Measurements from ENCODE around the gene REX1BD. TPM values are rescaled to one million over a fixed set of nuclear protein-coding genes. Genes with fewer than 3 reads are reported as not detected.

Gene REX1BD
- total RNA-seq, 2 donors from 2014 or later, result 146 to 214 TPM

DNA sequence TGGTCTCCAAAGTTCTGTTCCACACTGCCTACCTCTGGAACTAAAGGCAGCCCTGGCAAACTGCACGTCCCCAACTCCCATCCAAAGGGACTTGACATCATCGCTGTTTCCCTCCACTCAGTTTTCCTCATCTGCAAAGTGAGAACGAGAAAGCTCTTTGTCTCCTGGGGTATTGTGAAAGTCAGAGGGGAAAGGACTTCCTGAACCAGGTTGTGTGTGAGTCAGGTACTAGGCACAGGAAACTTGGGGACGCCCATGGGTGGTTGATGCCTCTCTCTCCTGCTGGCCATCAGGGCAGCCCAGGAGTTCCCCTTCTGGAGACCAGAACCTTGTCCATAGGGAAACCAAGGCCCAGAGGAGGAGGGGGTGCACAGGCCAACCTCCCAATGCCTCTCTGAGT is 13.3 kb downstream of the REX1BD start:
- TF ChIP-seq, protein P1, sequence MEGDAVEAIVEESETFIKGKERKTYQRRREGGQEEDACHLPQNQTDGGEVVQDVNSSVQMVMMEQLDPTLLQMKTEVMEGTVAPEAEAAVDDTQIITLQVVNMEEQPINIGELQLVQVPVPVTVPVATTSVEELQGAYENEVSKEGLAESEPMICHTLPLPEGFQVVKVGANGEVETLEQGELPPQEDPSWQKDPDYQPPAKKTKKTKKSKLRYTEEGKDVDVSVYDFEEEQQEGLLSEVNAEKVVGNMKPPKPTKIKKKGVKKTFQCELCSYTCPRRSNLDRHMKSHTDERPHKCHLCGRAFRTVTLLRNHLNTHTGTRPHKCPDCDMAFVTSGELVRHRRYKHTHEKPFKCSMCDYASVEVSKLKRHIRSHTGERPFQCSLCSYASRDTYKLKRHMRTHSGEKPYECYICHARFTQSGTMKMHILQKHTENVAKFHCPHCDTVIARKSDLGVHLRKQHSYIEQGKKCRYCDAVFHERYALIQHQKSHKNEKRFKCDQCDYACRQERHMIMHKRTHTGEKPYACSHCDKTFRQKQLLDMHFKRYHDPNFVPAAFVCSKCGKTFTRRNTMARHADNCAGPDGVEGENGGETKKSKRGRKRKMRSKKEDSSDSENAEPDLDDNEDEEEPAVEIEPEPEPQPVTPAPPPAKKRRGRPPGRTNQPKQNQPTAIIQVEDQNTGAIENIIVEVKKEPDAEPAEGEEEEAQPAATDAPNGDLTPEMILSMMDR (IDR thresholded peaks at IDR 0.05), result no peak
- TF ChIP-seq POLR2A (IDR thresholded peaks at IDR 0.05), result no peak
- Histone ChIP-seq H3K27me3 (peaks cover 0 to 25% of the 10 kb centered on the region in 2 donors), H3K9me3 (no peaks in the 10 kb centered on the region), H3K4me1 (peaks cover 10% of the 10 kb centered on the region), H3K4me3 (no peak overlapping the region), H3K27ac (no peak overlapping the region), H3K36me3 (replicated peaks in 1 of 2; ENCODE audit: insufficient read depth in 1 of 2, low read depth in 2 of 2) (no peaks in the 10 kb centered on the region)
- ATAC-seq (no peak), DNase-seq (no peak)
- 73 to 88% methylated on average over 3 to 4 of the region's 4 CpGs for WGBS, 2 donors
- intact Hi-C loops (cut with DNase I), result no loop called here

DNA sequence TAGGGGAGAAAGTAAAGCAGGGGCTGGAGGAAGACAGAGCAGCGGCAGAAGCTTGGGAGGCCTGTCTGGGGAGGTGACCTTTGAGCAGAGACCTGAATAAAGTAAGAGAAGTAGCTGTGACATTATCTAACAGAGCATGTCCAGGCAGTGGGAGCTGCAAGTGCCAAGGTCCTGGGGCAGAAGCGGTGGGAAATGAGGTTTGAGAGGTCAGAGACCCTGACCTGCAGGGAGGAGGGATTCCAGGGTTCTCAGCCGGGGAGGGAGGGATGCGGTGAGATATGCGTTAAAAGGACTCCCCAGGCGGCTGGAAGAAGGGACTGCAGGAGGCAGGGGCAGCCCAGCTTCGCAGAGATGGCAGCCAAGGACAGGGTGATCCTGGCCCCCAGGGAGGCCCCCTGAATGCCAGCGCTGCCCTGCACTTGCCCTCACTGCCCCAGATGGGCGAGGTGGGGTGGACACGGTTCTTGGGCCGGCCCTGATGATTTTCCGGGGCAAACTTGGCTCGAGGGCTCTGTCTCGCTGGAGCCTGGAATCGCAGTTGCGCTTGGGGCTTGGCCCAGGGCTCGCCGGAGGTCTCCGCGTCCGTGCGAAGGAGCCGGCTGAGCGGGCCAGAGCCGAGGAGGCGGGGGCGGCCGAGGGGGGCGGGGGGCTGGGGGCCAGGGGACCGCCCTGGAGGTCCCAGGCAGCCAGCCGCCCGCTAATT is 14.8 kb downstream of the REX1BD start:
- no peaks in the 10 kb centered on the region for H3K36me3 ChIP-seq (replicated peaks in 1 of 2; ENCODE audit: insufficient read depth in 1 of 2, low read depth in 2 of 2)
- ATAC-seq (no peak), DNase-seq (no peak)
- intact Hi-C loops (cut with DNase I), result no loop called here
- TF ChIP-seq, protein P1 (IDR thresholded peaks at IDR 0.05), result peak in 2 of 7 experiments; percentile 10 to 18
- no peak for TF ChIP-seq POLR2A (IDR thresholded peaks at IDR 0.05)
- no peak overlapping the region for H3K27ac ChIP-seq
- H3K4me1 ChIP-seq, result peaks cover 17% of the 10 kb centered on the region
- no peak overlapping the region for H3K4me3 ChIP-seq
- H3K9me3 ChIP-seq, result no peaks in the 10 kb centered on the region
- H3K27me3 ChIP-seq, result peaks cover 0 to 27% of the 10 kb centered on the region in 2 donors
- 9 to 32% methylated on average over 7 to 31 of the region's 32 CpGs for WGBS, 2 donors

DNA sequence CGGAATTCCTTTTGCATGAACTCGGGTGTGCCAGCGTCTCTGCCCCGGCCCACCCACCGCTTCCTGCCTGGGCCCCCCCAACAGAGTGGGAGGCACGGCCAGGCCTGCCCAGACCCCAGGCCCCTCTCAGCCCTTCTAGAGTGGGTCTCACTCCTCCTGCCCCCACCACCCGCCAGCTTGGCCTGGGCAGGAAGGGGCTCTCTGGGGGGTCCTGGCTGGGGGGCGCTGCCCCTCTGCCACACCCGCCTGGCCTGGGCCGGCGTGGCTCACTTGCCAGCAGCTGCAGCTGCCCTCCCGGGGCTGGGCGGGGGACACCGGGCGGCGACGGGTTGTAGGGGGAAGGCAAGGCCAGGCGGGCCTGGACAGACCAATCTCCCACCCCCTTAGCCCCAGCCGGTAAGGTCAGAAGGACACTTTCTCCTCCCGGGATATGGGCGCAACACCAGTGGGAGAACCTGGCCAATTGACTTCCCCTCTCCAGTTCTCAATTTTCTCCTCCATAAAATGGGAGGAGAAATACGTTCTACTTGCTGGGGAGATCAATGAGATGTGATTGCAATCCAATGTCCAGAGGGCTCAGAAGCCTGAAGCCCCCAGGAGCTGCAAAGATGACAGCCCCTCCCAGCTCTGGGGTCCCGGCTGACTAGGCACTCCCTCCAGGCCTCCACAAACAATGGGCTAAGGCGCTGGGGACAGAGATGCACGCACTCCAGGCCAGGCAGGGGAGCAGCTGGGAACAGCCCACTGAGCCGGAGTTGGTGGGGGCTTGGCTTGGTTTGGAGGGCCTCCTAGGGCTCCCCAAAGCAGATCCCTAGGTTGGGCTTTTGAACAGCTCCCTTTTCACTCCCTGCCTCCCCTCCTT is 15.6 kb downstream of the REX1BD start:
- intact Hi-C loops (cut with DNase I), result no loop called here
- 22 to 26% methylated on average over 9 to 17 of the region's 26 CpGs for WGBS, 2 donors
- Histone ChIP-seq H3K9me3 (no peaks in the 10 kb centered on the region), H3K36me3 (replicated peaks in 1 of 2; ENCODE audit: insufficient read depth in 1 of 2, low read depth in 2 of 2) (no peaks in the 10 kb centered on the region), H3K27me3 (peaks cover 0 to 26% of the 10 kb centered on the region in 2 donors), H3K4me1 (peaks cover 17% of the 10 kb centered on the region), H3K27ac (no peak overlapping the region), H3K4me3 (no peak overlapping the region)
- no peak for TF ChIP-seq POLR2A (IDR thresholded peaks at IDR 0.05)
- TF ChIP-seq, protein P1 (IDR thresholded peaks at IDR 0.05), result no peak
- no peak for ATAC-seq
- no peak for DNase-seq

DNA sequence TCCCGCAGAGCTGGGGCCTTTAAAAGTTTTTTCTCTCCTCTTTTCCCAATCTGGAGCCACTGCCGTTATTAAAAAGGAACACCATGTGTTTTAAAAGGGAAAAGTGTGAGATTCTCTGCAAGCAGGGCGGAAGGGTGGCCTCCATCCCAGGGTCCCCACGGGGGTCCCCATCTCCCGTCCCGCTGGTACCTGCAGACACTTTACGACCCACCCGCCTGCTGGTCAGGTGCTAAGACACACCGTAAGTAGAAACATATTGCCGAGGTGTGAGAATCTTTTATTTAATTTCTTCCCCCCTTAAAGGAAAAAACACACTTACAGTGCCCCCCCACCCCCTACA is 16.2 kb downstream of the REX1BD start:
- Histone ChIP-seq H3K27ac (no peak overlapping the region), H3K27me3 (peaks cover 0 to 29% of the 10 kb centered on the region in 2 donors), H3K4me1 (peaks cover 17% of the 10 kb centered on the region), H3K4me3 (no peak overlapping the region), H3K36me3 (replicated peaks in 1 of 2; ENCODE audit: insufficient read depth in 1 of 2, low read depth in 2 of 2) (no peaks in the 10 kb centered on the region), H3K9me3 (no peaks in the 10 kb centered on the region)
- DNase-seq, result no peak
- ATAC-seq, result no peak
- intact Hi-C loops (cut with DNase I), result no loop called here
- WGBS, 2 donors, result 22% methylated on average over 10 of the region's 10 CpGs
- TF ChIP-seq, protein P1 (IDR thresholded peaks at IDR 0.05), result no peak
- no peak for TF ChIP-seq POLR2A (IDR thresholded peaks at IDR 0.05)
